Smooth muscle cell (in vitro differentiated cells): ENCODE measurements around the gene TPPP. TPM values are rescaled to one million over a fixed set of nuclear protein-coding genes. Genes with fewer than 3 reads are reported as not detected.

Source experiments
- DNase-seq: peaks from one replicate; lab custom pipeline; 2025; ENCODE audit not compliant: unreplicated experiment; lab: John Stamatoyannopoulos, UW
- H2AFZ ChIP-seq: fragments of 200-600 bp; sonication (generic); 2 replicates; pipeline ENCODE4 v1.6.0; 2016; ENCODE audit warnings: antibody characterized with exemption, low read depth, mild to moderate bottlenecking
- H3F3A ChIP-seq: fragments of 200-600 bp; sonication (generic); 2 replicates; pipeline ENCODE4 v1.6.0; 2017; ENCODE audit warnings: antibody characterized with exemption, low read depth
- H3K27ac ChIP-seq: fragments of 200-600 bp; sonication (generic); 2 replicates; pipeline ENCODE4 v1.5.1; 2016; ENCODE audit warnings: low read depth, mild to moderate bottlenecking
- H3K27me3 ChIP-seq: fragments of 200-600 bp; sonication (generic); 2 replicates; pipeline ENCODE4 v1.6.1; 2016; ENCODE audit warnings: low read depth, mild to moderate bottlenecking
- H3K36me3 ChIP-seq: fragments of 200-600 bp; sonication (generic); 2 replicates; pipeline ENCODE4 v1.5.1; 2016; ENCODE audit warnings: low read depth
- H3K4me1 ChIP-seq: fragments of 200-600 bp; sonication (generic); 2 replicates; pipeline ENCODE4 v1.5.1; 2016; ENCODE audit warnings: low read depth
- H3K4me2 ChIP-seq: fragments of 200-600 bp; sonication (generic); 2 replicates; pipeline ENCODE4 v1.6.0; 2016; ENCODE audit warnings: mild to moderate bottlenecking
- H3K4me3 ChIP-seq: fragments of 200-600 bp; sonication (generic); 2 replicates; pipeline ENCODE4 v1.5.1; 2016; ENCODE audit warnings: mild to moderate bottlenecking
- H3K79me2 ChIP-seq: fragments of 200-600 bp; sonication (generic); 2 replicates; pipeline ENCODE4 v1.6.0; 2016; ENCODE audit warnings: low read depth, mild to moderate bottlenecking
- H3K9ac ChIP-seq: fragments of 200-600 bp; sonication (generic); 2 replicates; pipeline ENCODE4 v1.6.0; 2016; ENCODE audit warnings: low read depth
- H3K9me3 ChIP-seq: fragments of 200-600 bp; sonication (generic); replicated peaks from 2 replicates; pipeline ENCODE4 v1.5.1; 2016; ENCODE audit warnings: low read depth
- H4K20me1 ChIP-seq: fragments of 200-600 bp; sonication (generic); 2 replicates; pipeline ENCODE4 v1.6.0; 2016; ENCODE audit warnings: low read depth
- WGBS: methylation state at CpG from one replicate; pipeline ENCODE4 v1.1.7; 2016; ENCODE audit warnings: low lambda C conversion rate; 5-methylcytosine and 5-hydroxymethylcytosine counted together
- polyA plus RNA-seq: library from polyadenylated mRNA; unstranded; fragments of >200 nt; fragmentation: Nextera tagmentation; extraction: Ambion mirVana; gene quantifications from 2 replicates; pipeline ENCODE4 v1.2.1, GENCODE V29; 2016
- total RNA-seq: library from RNA; depleted of rRNA; stranded (reverse); fragments of >200 nt; gene quantifications from 2 replicates; pipeline ENCODE4 v1.2.3, GENCODE V29; 2014
- TF ChIP-seq, protein P1 (sequence below): fragments of 200-600 bp; sonication (generic); IDR thresholded peaks from 2 replicates; pipeline ENCODE4 v1.5.1; 2017; ENCODE audit warnings: borderline replicate concordance, mild to moderate bottlenecking, antibody characterized with exemption; ENCODE audit not compliant: insufficient read depth, poor library complexity, severe bottlenecking

The TPPP gene
- total and polyA plus RNA-seq, 2 experiments from 2014 or later = not detected

- Histone ChIP-seq H3K9me3 (no peaks in the 10 kb centered on the region), H3K9ac (no peak overlapping the region), H3K4me2 (no peak overlapping the region), H3K4me3 (no peak overlapping the region), H3K4me1 (peaks cover 3% of the 10 kb centered on the region), H3F3A (no peaks in the 10 kb centered on the region), H2AFZ (no peak overlapping the region), H3K27ac (no peak overlapping the region), H3K27me3 (no peaks in the 10 kb centered on the region), H3K36me3 (no peaks in the 10 kb centered on the region), H4K20me1 (no peaks in the 10 kb centered on the region), H3K79me2 (no peaks in the 10 kb centered on the region)
- WGBS = 89% methylated on average over 31 of the region's 44 CpGs
- TF ChIP-seq, protein P1, sequence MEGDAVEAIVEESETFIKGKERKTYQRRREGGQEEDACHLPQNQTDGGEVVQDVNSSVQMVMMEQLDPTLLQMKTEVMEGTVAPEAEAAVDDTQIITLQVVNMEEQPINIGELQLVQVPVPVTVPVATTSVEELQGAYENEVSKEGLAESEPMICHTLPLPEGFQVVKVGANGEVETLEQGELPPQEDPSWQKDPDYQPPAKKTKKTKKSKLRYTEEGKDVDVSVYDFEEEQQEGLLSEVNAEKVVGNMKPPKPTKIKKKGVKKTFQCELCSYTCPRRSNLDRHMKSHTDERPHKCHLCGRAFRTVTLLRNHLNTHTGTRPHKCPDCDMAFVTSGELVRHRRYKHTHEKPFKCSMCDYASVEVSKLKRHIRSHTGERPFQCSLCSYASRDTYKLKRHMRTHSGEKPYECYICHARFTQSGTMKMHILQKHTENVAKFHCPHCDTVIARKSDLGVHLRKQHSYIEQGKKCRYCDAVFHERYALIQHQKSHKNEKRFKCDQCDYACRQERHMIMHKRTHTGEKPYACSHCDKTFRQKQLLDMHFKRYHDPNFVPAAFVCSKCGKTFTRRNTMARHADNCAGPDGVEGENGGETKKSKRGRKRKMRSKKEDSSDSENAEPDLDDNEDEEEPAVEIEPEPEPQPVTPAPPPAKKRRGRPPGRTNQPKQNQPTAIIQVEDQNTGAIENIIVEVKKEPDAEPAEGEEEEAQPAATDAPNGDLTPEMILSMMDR = no peak
- DNase-seq = no peak
Observed at GRCh38 chr5:668283-668995, 24.7 kb downstream of the TPPP start.

- H3K79me2 ChIP-seq = no peaks in the 10 kb centered on the region
- no peak overlapping the region for H2AFZ ChIP-seq
- H3K27ac ChIP-seq = no peak overlapping the region
- TF ChIP-seq, protein P1 = no peak
- H3K4me2 ChIP-seq = no peak overlapping the region
- H3K9ac ChIP-seq = no peak overlapping the region
- no peak overlapping the region for H3K4me3 ChIP-seq
- no peak for DNase-seq
- H3K36me3 ChIP-seq = no peaks in the 10 kb centered on the region
- no peaks in the 10 kb centered on the region for H4K20me1 ChIP-seq
- no peaks in the 10 kb centered on the region for H3K27me3 ChIP-seq
- no peaks in the 10 kb centered on the region for H3K4me1 ChIP-seq
- 97% methylated on average over 13 of the region's 13 CpGs for WGBS
- no peaks in the 10 kb centered on the region for H3F3A ChIP-seq
- H3K9me3 ChIP-seq = no peaks in the 10 kb centered on the region
Observed at GRCh38 chr5:666816-667498, 26.2 kb downstream of the TPPP start.

GRCh38 chr5:665956-666711 lies 27.0 kb downstream of the TPPP start:
- no peak for DNase-seq
- H3K9ac ChIP-seq = no peak overlapping the region

More at GRCh38 chr5:665956-666711, 27.0 kb downstream of the TPPP start:
- 97% methylated on average over 36 of the region's 40 CpGs for WGBS
- Histone ChIP-seq H3K27me3 (no peaks in the 10 kb centered on the region), H2AFZ (no peak overlapping the region), H3K9me3 (no peaks in the 10 kb centered on the region), H3K27ac (no peak overlapping the region), H3K4me2 (no peak overlapping the region), H4K20me1 (no peaks in the 10 kb centered on the region), H3F3A (no peaks in the 10 kb centered on the region), H3K36me3 (no peaks in the 10 kb centered on the region), H3K4me1 (no peaks in the 10 kb centered on the region), H3K4me3 (no peak overlapping the region), H3K79me2 (no peaks in the 10 kb centered on the region)
- TF ChIP-seq, protein P1 = no peak
